Measurements from ENCODE around the gene ATP9B. TPM values are rescaled to one million over a fixed set of nuclear protein-coding genes. Genes with fewer than 3 reads are reported as not detected.

Gene ATP9B
- polyA plus RNA-seq, 1 of the 3 experiments (the other 2 are of a cell fraction): 11.2 TPM

DNA sequence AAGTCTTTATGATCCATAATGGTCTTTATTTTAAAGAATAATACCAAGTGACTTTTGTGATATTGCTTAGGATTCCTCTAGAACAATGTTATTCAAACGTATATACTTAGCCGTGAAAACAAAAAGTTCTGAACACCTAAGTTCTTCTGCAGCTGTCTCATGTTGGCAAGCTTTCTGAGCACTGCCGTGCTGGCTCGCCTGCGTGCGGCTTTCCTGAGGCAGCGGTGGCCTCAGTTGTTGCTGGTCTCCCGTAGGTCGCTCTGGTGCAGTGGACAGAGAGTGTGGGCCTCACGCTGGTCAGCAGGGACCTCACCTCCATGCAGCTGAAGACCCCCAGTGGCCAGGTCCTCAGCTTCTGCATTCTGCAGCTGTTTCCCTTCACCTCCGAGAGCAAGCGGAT lies 259.7 kb downstream of the ATP9B start:
- CTCF ChIA-PET: no interaction called here
- H3K9ac ChIP-seq: no peak overlapping the region
- no peaks in the 10 kb centered on the region for H3K79me2 ChIP-seq (ENCODE audit: insufficient read depth)
- POLR2A ChIA-PET: no interaction called here
- no peak for DNase-seq
- no peaks in the 10 kb centered on the region; a peak in 1 of 4 replicates for H3K4me1 ChIP-seq (ENCODE audit: control insufficient read depth in 1 of 2, insufficient read depth in 2 of 2, low read depth in 1 of 2, low read length in 1 of 2)
- no peak overlapping the region for H3K4me2 ChIP-seq
- no peaks in the 10 kb centered on the region for H3K27me3 ChIP-seq (ENCODE audit: insufficient read depth)
- TF ChIP-seq GABPA (IDR thresholded peaks at IDR 0.05; ENCODE audit: low read depth): no peak
- TF ChIP-seq GATA2 (CRISPR knock-in tag; IDR thresholded peaks at IDR 0.05): no peak
- TF ChIP-seq EP300 (IDR thresholded peaks at IDR 0.05; ENCODE audit: borderline replicate concordance in 1 of 2, low read depth in 1 of 2, low read length in 1 of 2): no peak
- TF ChIP-seq POLR2AphosphoS5 (IDR thresholded peaks at IDR 0.05; ENCODE audit: low read depth, low read length): no peak
- TF ChIP-seq CHD2 (IDR thresholded peaks at IDR 0.05; ENCODE audit: low read length, partially characterized antibody): no peak
- TF ChIP-seq, protein P1, sequence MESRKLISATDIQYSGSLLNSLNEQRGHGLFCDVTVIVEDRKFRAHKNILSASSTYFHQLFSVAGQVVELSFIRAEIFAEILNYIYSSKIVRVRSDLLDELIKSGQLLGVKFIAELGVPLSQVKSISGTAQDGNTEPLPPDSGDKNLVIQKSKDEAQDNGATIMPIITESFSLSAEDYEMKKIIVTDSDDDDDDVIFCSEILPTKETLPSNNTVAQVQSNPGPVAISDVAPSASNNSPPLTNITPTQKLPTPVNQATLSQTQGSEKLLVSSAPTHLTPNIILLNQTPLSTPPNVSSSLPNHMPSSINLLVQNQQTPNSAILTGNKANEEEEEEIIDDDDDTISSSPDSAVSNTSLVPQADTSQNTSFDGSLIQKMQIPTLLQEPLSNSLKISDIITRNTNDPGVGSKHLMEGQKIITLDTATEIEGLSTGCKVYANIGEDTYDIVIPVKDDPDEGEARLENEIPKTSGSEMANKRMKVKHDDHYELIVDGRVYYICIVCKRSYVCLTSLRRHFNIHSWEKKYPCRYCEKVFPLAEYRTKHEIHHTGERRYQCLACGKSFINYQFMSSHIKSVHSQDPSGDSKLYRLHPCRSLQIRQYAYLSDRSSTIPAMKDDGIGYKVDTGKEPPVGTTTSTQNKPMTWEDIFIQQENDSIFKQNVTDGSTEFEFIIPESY (IDR thresholded peaks at IDR 0.05; ENCODE audit: borderline replicate concordance, low read depth): no peak
- H2AFZ ChIP-seq (ENCODE audit: low read depth): no peak overlapping the region
- no peaks in the 10 kb centered on the region; the same call in 1 of the 2 replicates for H3K9me3 ChIP-seq
- no peak overlapping the region for H3K4me3 ChIP-seq (ENCODE audit: low read depth in 2 of 2, low read length in 1 of 2)
- H3K27ac ChIP-seq (ENCODE audit: low read depth in 2 of 2, low read length in 1 of 2): no peak overlapping the region
- 94% methylated on average over 4 of the region's 12 CpGs for WGBS (ENCODE audit: low lambda C conversion rate)
- H4K20me1 ChIP-seq (ENCODE audit: insufficient read depth): no peaks in the 10 kb centered on the region
- no peaks in the 10 kb centered on the region for H3K9me2 ChIP-seq
- peaks cover 8% of the 10 kb centered on the region for H3F3A ChIP-seq (replicated peaks; ENCODE audit: insufficient read depth)
- peaks cover 3 to 4% of the 10 kb centered on the region in 2 experiments for H3K36me3 ChIP-seq (replicated peaks in 1 of 2; ENCODE audit: control insufficient read depth in 1 of 2, insufficient read depth in 2 of 2, low read length in 1 of 2)

DNA sequence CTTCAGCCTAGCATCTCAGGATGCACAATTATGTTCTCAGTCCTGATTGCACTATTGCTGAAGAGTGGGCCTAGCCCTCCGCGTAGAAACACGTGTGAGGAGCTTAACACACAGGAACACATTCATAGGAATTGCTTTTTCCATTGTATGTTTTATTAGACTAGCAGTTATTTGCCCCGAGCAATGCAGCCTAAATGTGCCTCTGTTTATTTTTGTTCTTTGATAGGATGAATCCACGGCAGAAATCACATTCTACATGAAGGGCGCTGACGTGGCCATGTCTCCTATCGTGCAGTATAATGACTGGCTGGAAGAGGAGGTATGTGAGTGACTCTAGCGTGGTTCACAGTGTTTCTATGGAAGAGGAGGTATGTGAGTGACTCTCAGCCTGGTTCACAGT lies 260.6 kb downstream of the ATP9B start:
- H3K4me2 ChIP-seq: no peak overlapping the region
- ChIA-PET CTCF (no interaction called here), POLR2A (no interaction called here)
- H4K20me1 ChIP-seq (ENCODE audit: insufficient read depth): no peaks in the 10 kb centered on the region
- peaks cover 3 to 4% of the 10 kb centered on the region in 2 experiments for H3K36me3 ChIP-seq (replicated peaks in 1 of 2; ENCODE audit: control insufficient read depth in 1 of 2, insufficient read depth in 2 of 2, low read length in 1 of 2)
- H3K9me3 ChIP-seq: no peaks in the 10 kb centered on the region; the same call in 1 of the 2 replicates
- H3K9ac ChIP-seq: no peak overlapping the region
- no peak overlapping the region for H3K4me3 ChIP-seq (ENCODE audit: low read depth in 2 of 2, low read length in 1 of 2)
- H3K4me1 ChIP-seq (ENCODE audit: control insufficient read depth in 1 of 2, insufficient read depth in 2 of 2, low read depth in 1 of 2, low read length in 1 of 2): no peaks in the 10 kb centered on the region
- no peak for DNase-seq
- WGBS (ENCODE audit: low lambda C conversion rate): 93% methylated on average over 9 of the region's 9 CpGs
- H3K27ac ChIP-seq (ENCODE audit: low read depth in 2 of 2, low read length in 1 of 2): no peak overlapping the region
- H3F3A ChIP-seq (replicated peaks; ENCODE audit: insufficient read depth): peaks cover 8% of the 10 kb centered on the region
- H3K79me2 ChIP-seq (ENCODE audit: insufficient read depth): no peaks in the 10 kb centered on the region
- no peak for TF ChIP-seq TEAD4 (IDR thresholded peaks at IDR 0.05; ENCODE audit: borderline replicate concordance, insufficient read depth)
- no peak for TF ChIP-seq RAD21 (IDR thresholded peaks at IDR 0.05; ENCODE audit: low read length)
- H3K27me3 ChIP-seq (ENCODE audit: insufficient read depth): no peaks in the 10 kb centered on the region
- no peaks in the 10 kb centered on the region for H3K9me2 ChIP-seq
- H2AFZ ChIP-seq (ENCODE audit: low read depth): no peak overlapping the region

GRCh38 chr18:79332646-79333045 lies 263.5 kb downstream of the ATP9B start:
- H3K4me1 ChIP-seq (ENCODE audit: control insufficient read depth in 1 of 2, insufficient read depth in 2 of 2, low read depth in 1 of 2, low read length in 1 of 2): no peaks in the 10 kb centered on the region
- no peak overlapping the region for H3K27ac ChIP-seq (ENCODE audit: low read depth in 2 of 2, low read length in 1 of 2)
- H3F3A ChIP-seq (replicated peaks; ENCODE audit: insufficient read depth): no peaks in the 10 kb centered on the region
- H3K9ac ChIP-seq: no peak overlapping the region
- 90% methylated on average over 6 of the region's 6 CpGs for WGBS (ENCODE audit: low lambda C conversion rate)
- no peaks in the 10 kb centered on the region; the same call in 1 of the 2 replicates for H3K9me3 ChIP-seq
- CTCF ChIA-PET: no interaction called here
- no peak overlapping the region for H3K4me2 ChIP-seq
- H4K20me1 ChIP-seq (ENCODE audit: insufficient read depth): no peaks in the 10 kb centered on the region
- H2AFZ ChIP-seq (ENCODE audit: low read depth): no peak overlapping the region
- no peak overlapping the region for H3K4me3 ChIP-seq (ENCODE audit: low read depth in 2 of 2, low read length in 1 of 2)
- no peaks in the 10 kb centered on the region for H3K9me2 ChIP-seq
- DNase-seq: no peak
- H3K79me2 ChIP-seq (ENCODE audit: insufficient read depth): no peaks in the 10 kb centered on the region
- H3K27me3 ChIP-seq (ENCODE audit: insufficient read depth): no peaks in the 10 kb centered on the region
- POLR2A ChIA-PET: no interaction called here
- H3K36me3 ChIP-seq (replicated peaks in 1 of 2; ENCODE audit: control insufficient read depth in 1 of 2, insufficient read depth in 2 of 2, low read length in 1 of 2): peaks cover 4 to 7% of the 10 kb centered on the region in 2 experiments
- no peak for TF ChIP-seq FOXJ3 (CRISPR knock-in tag; IDR thresholded peaks at IDR 0.05)
- no peak for TF ChIP-seq SMC3 (IDR thresholded peaks at IDR 0.05; ENCODE audit: low read depth, low read length)
- no peak for TF ChIP-seq NFIC (IDR thresholded peaks at IDR 0.05; ENCODE audit: borderline replicate concordance)
- TF ChIP-seq USF1 (IDR thresholded peaks at IDR 0.05; ENCODE audit: borderline replicate concordance, low read depth): no peak
- no peak for TF ChIP-seq MXI1 (IDR thresholded peaks at IDR 0.05; ENCODE audit: low read depth, low read length)
- TF ChIP-seq SIN3A (IDR thresholded peaks at IDR 0.05; ENCODE audit: borderline replicate concordance, low read depth, low read length): no peak
- no peak for TF ChIP-seq EP300 (IDR thresholded peaks at IDR 0.05; ENCODE audit: borderline replicate concordance in 1 of 2, low read depth in 1 of 2, low read length in 1 of 2)
- TF ChIP-seq, protein P2, sequence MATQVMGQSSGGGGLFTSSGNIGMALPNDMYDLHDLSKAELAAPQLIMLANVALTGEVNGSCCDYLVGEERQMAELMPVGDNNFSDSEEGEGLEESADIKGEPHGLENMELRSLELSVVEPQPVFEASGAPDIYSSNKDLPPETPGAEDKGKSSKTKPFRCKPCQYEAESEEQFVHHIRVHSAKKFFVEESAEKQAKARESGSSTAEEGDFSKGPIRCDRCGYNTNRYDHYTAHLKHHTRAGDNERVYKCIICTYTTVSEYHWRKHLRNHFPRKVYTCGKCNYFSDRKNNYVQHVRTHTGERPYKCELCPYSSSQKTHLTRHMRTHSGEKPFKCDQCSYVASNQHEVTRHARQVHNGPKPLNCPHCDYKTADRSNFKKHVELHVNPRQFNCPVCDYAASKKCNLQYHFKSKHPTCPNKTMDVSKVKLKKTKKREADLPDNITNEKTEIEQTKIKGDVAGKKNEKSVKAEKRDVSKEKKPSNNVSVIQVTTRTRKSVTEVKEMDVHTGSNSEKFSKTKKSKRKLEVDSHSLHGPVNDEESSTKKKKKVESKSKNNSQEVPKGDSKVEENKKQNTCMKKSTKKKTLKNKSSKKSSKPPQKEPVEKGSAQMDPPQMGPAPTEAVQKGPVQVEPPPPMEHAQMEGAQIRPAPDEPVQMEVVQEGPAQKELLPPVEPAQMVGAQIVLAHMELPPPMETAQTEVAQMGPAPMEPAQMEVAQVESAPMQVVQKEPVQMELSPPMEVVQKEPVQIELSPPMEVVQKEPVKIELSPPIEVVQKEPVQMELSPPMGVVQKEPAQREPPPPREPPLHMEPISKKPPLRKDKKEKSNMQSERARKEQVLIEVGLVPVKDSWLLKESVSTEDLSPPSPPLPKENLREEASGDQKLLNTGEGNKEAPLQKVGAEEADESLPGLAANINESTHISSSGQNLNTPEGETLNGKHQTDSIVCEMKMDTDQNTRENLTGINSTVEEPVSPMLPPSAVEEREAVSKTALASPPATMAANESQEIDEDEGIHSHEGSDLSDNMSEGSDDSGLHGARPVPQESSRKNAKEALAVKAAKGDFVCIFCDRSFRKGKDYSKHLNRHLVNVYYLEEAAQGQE (IDR thresholded peaks at IDR 0.05; ENCODE audit: low read depth, low read length): no peak
- TF ChIP-seq EZH2phosphoT487 (IDR thresholded peaks at IDR 0.05; ENCODE audit: borderline replicate concordance, low read depth): no peak
